B cell (primary cell): ENCODE data around the gene P2RX5. TPM values are rescaled to one million over a fixed set of nuclear protein-coding genes. Genes with fewer than 3 reads are reported as not detected.

ENCODE experiments used
- ATAC-seq: fragments of 200-7000 bp; cut with Tn5 transposase; one replicate; pipeline ENCODE4 v1.10.0; 2021; ENCODE audit warnings: low read depth, mild to moderate bottlenecking, moderate number of reproducible peaks, moderate library complexity
- CTCF ChIA-PET: fragments of 350-600 bp; sonication (Branson Sonifier 250); formaldehyde crosslinking; loops from one replicate; lab custom pipeline; 2021; ENCODE audit warnings: antibody characterized with exemption, inconsistent platforms; lab: Charles Lee
- POLR2A ChIA-PET: fragments of 350-600 bp; sonication (Branson Sonifier 250); formaldehyde crosslinking; loops from one replicate; lab custom pipeline; 2021; ENCODE audit warnings: antibody characterized with exemption; lab: Charles Lee
- DNase-seq: peaks from one replicate; pipeline ENCODE4 v3.0.0; 2013
- H2AFZ ChIP-seq: 2 replicates; pipeline ENCODE4 v1.6.1; 2012; ENCODE audit warnings: mild to moderate bottlenecking, low read depth, low read length; ENCODE audit not compliant: insufficient read depth, poor library complexity, severe bottlenecking
- H3K27ac ChIP-seq, 2 donors: 1 replicate in 1 of 2; 2 replicates in 1 of 2; pipeline ENCODE4 v1.5.1; 2012 to 2013; ENCODE audit warnings: low read length in 2 of 2, mild to moderate bottlenecking in 2 of 2, moderate library complexity in 1 of 2
- H3K27me3 ChIP-seq, 4 experiments: fragments of 200-600 bp in 1 of 4; sonication (generic) in 1 of 4; replicated peaks in 1 of 4; 1 replicate in 2 of 4; 2 replicates in 2 of 4; pipeline versions ENCODE4 v1.6.1 to v1.7.0; 2013 to 2016; ENCODE audit warnings: low read length in 3 of 4, mild to moderate bottlenecking in 2 of 4, mixed read lengths in 1 of 4, moderate library complexity in 1 of 4; ENCODE audit not compliant: insufficient read depth in 4 of 4, control insufficient read depth in 3 of 4; ENCODE audit errors: control extremely low read depth in 1 of 4
- H3K36me3 ChIP-seq, 2 experiments: replicated peaks in 1 of 2; 1 replicate in 1 of 2; 2 replicates in 1 of 2; pipeline versions ENCODE4 v1.6.1 to v1.7.1; 2013; ENCODE audit warnings: low read length in 1 of 2; ENCODE audit not compliant: insufficient read depth in 2 of 2, control insufficient read depth in 1 of 2; ENCODE audit errors: control extremely low read depth in 1 of 2, extremely low read depth in 1 of 2
- H3K4me1 ChIP-seq, 2 donors: fragments of 200-600 bp in 1 of 2; sonication (generic) in 1 of 2; 1 replicate in 1 of 2; 2 replicates in 1 of 2; pipeline versions ENCODE4 v1.5.1 to v1.6.1; 2013 to 2017; ENCODE audit warnings: low read length in 2 of 2; ENCODE audit not compliant: control insufficient read depth in 2 of 2, insufficient read depth in 2 of 2
- H3K4me2 ChIP-seq: replicated peaks from 2 replicates; pipeline ENCODE3; 2012; ENCODE audit warnings: mild to moderate bottlenecking, low read depth, low read length; ENCODE audit not compliant: poor library complexity, severe bottlenecking
- H3K4me3 ChIP-seq, 5 experiments: fragments of 200-600 bp in 1 of 5; sonication (generic) in 1 of 5; 1 replicate in 3 of 5; 2 replicates in 2 of 5; pipeline versions ENCODE4 v1.5.1 to v1.7.0; 2011 to 2016; ENCODE audit warnings: low read length in 4 of 5, mild to moderate bottlenecking in 4 of 5, low read depth in 2 of 5, control low read depth in 1 of 5, moderate library complexity in 1 of 5; ENCODE audit not compliant: insufficient read depth in 1 of 5; ENCODE audit errors: control extremely low read depth in 1 of 5, extremely low read depth in 1 of 5
- H3K79me2 ChIP-seq: fragments of 200-600 bp; sonication (generic); one replicate; pipeline ENCODE4 v1.6.0; 2016; ENCODE audit warnings: low read length; ENCODE audit not compliant: control insufficient read depth, insufficient read depth
- H3K9ac ChIP-seq: fragments of 200-600 bp; sonication (generic); 2 replicates; pipeline ENCODE4 v1.6.1; 2017; ENCODE audit warnings: mild to moderate bottlenecking, low read length, moderate library complexity
- H3K9me3 ChIP-seq, 3 donors: one replicate each; pipeline versions ENCODE4 v1.6.1 to v1.7.1; 2013; ENCODE audit warnings: low read length in 2 of 3; ENCODE audit not compliant: control insufficient read depth in 2 of 3, insufficient read depth in 1 of 3; ENCODE audit errors: control extremely low read depth in 1 of 3
- H4K20me1 ChIP-seq: 2 replicates; pipeline ENCODE4 v1.6.0; 2012; ENCODE audit warnings: mild to moderate bottlenecking, low read length; ENCODE audit not compliant: insufficient read depth, control insufficient read depth, poor library complexity, severe bottlenecking
- H3K27ac Mint-ChIP-seq: one replicate; pipeline ENCODE4 v1.8.0; 2021; ENCODE audit warnings: mixed read lengths
- H3K27me3 Mint-ChIP-seq: one replicate; pipeline ENCODE4 v1.8.0; 2021; ENCODE audit warnings: mixed read lengths
- H3K4me1 Mint-ChIP-seq: one replicate; pipeline ENCODE4 v1.8.0; 2021; ENCODE audit warnings: mixed read lengths
- H3K4me3 Mint-ChIP-seq: one replicate; pipeline ENCODE4 v1.8.0; 2021; ENCODE audit warnings: mixed read lengths
- H3K9me3 Mint-ChIP-seq: one replicate; pipeline ENCODE4 v1.8.0; 2022; ENCODE audit warnings: mixed read lengths; ENCODE audit not compliant: insufficient read depth
- CTCF ChIP-seq: fragments of 200-600 bp; IDR thresholded peaks from one replicate; pipeline ENCODE4 v1.8.0; 2022; ENCODE audit warnings: antibody characterized with exemption, mild to moderate bottlenecking
- EZH2 ChIP-seq: IDR thresholded peaks from 2 replicates; pipeline ENCODE4 v1.6.1; 2012; ENCODE audit warnings: borderline replicate concordance, low read depth, mild to moderate bottlenecking, moderate library complexity, low read length; ENCODE audit not compliant: insufficient read depth, poor library complexity, severe bottlenecking
- WGBS: methylation state at CpG from one replicate; pipeline ENCODE4 v1.1.5; 2013; ENCODE audit warnings: missing lambda C conversion rate; ENCODE audit not compliant: insufficient coverage; 5-methylcytosine and 5-hydroxymethylcytosine counted together
- intact Hi-C: fragments of 100-400 bp; cut with micrococcal nuclease; formaldehyde crosslinking; loops from one replicate; pipeline ENCODE4 v1.10.0; 2022
- polyA plus RNA-seq: library from polyadenylated mRNA; depleted of rRNA; stranded (reverse); fragments of >200 nt; gene quantifications from 2 replicates; pipeline ENCODE4 v1.2.3, GENCODE V29; 2012
- total RNA-seq, 2 donors: library from RNA; stranded (reverse); fragments of 120-200 nt in 1 of 2; gene quantifications; 1 replicate in 1 of 2; 2 replicates in 1 of 2; pipeline versions ENCODE4 v1.2.3 to v1.2.4, GENCODE V29; 2013 to 2022

Gene P2RX5
- total and polyA plus RNA-seq, 2 donors (not counting 1 experiment from before 2014, with no cell fraction given): 405 to 745 TPM

DNA sequence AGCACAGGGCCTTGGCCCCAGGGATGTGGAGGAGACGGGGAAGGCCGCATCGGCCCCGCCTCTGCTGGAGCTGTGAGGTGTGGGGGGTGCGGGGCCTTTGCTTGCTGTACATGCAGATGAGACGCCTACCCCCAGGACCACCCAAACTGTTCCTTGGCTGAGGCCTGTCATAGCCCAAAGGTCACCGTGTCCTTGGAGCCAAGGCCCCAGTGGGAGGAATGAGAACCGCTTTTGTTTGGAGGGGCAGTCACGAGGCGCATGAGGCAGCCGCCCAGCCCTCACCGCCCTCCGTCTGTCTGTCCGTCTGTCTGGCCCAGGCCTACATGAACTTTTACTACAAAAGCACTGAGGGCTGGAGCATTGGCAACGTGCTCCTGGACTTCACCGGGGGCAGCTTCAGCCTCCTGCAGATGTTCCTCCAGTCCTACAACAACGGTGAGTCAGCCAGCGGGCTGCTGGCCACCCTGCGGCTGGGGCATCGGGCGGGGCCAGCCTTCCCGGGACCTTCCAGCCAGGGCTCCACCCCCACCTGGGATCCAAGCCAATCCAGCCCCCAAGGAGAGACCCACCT, 36.3 kb downstream of the P2RX5 start:
- H3K4me1 Mint-ChIP-seq: peaks cover 2% of the 10 kb centered on the region

More for the DNA sequence above, 36.3 kb downstream of the P2RX5 start:
- Histone ChIP-seq H2AFZ (no peak overlapping the region), H3K79me2 (no peaks in the 10 kb centered on the region), H3K4me2 (no peak overlapping the region), H3K9me3 (no peaks in the 10 kb centered on the region), H3K4me1 (peaks cover 0 to 4% of the 10 kb centered on the region in 2 donors), H3K27ac (no peak overlapping the region), H3K36me3 (peaks cover 0 to 5% of the 10 kb centered on the region in 2 experiments), H4K20me1 (no peaks in the 10 kb centered on the region), H3K27me3 (no peaks in the 10 kb centered on the region), H3K9ac (no peak overlapping the region), H3K4me3 (no peak overlapping the region)
- no peaks in the 10 kb centered on the region for H3K9me3 Mint-ChIP-seq
- DNase-seq (no peak), ATAC-seq (no peak)
- no peaks in the 10 kb centered on the region for H3K27me3 Mint-ChIP-seq
- no peak overlapping the region for H3K27ac Mint-ChIP-seq
- ChIA-PET CTCF (no interaction called here), POLR2A (interaction anchor here (0.6 kb wide), 1 partner anchor 22 kb away, joined by 3 read pairs; no protein-coding TSS in a partner anchor)
- 94% methylated on average over 16 of the region's 22 CpGs for WGBS
- intact Hi-C loops: no loop called here
- TF ChIP-seq CTCF (no peak), EZH2 (no peak)
- no peak overlapping the region for H3K4me3 Mint-ChIP-seq
